Panc1 (cell line): ENCODE data around the gene GTSE1. TPM values are rescaled to one million over a fixed set of nuclear protein-coding genes. Genes with fewer than 3 reads are reported as not detected.

Experiments
- ATAC-seq: fragments of 200-7000 bp; cut with Tn5 transposase; 2 replicates; pipeline ENCODE4 v1.9.1; 2020; ENCODE audit warnings: mild to moderate bottlenecking, moderate library complexity
- BruUV-seq: library from RNA; stranded (reverse); fragments of 400-500 nt; replicated peaks from 2 replicates; lab custom pipeline; 2021; lab: Mats Ljungman, UMichigan
- CTCF ChIA-PET: fragments of 300-600 bp; sonication (Branson Sonifier 250); formaldehyde crosslinking; loops from one replicate; lab custom pipeline; 2022; ENCODE audit warnings: antibody characterized with exemption; lab: Charles Lee
- POLR2A ChIA-PET: fragments of 300-600 bp; sonication (Branson Sonifier 250); formaldehyde crosslinking; loops from one replicate; lab custom pipeline; 2022; ENCODE audit warnings: antibody characterized with exemption; lab: Charles Lee
- DNase-seq: peaks from one replicate; pipeline ENCODE4 v3.0.0-alpha.2; 2010; ENCODE audit warnings: low read depth, low spot score
- H3K27ac ChIP-seq: 2 replicates; pipeline ENCODE4 v1.5.1; 2011; ENCODE audit warnings: mild to moderate bottlenecking, low read length, inconsistent platforms
- H3K27me3 ChIP-seq: fragments of 200-500 bp; sonication (Bioruptor generic); 2 replicates; pipeline ENCODE4 v1.6.0; 2014; ENCODE audit warnings: low read length, inconsistent platforms; ENCODE audit not compliant: control insufficient read depth, insufficient read depth
- H3K36me3 ChIP-seq: fragments of 200-500 bp; sonication (Bioruptor generic); 2 replicates; pipeline ENCODE4 v1.5.1; 2014; ENCODE audit warnings: inconsistent platforms, mild to moderate bottlenecking, low read length, moderate library complexity; ENCODE audit not compliant: control insufficient read depth, insufficient read depth
- H3K4me1 ChIP-seq: 2 replicates; pipeline ENCODE4 v1.5.1; 2011; ENCODE audit warnings: inconsistent platforms, mild to moderate bottlenecking, low read length, moderate library complexity; ENCODE audit not compliant: control insufficient read depth, insufficient read depth
- H3K4me3 ChIP-seq, 2 experiments: 2 replicates each; pipeline ENCODE4 v1.5.1; 2011 to 2012; ENCODE audit warnings: low read depth in 2 of 2, low read length in 2 of 2, mild to moderate bottlenecking in 2 of 2, inconsistent platforms in 1 of 2, moderate library complexity in 1 of 2
- H3K9me3 ChIP-seq: fragments of 200-500 bp; sonication (Bioruptor generic); 2 replicates; pipeline ENCODE4 v1.5.1; 2014; ENCODE audit warnings: low read depth, mild to moderate bottlenecking, inconsistent platforms, low read length, moderate library complexity; ENCODE audit not compliant: control insufficient read depth, insufficient read depth
- CTCF ChIP-seq: fragments of 450-650 bp; IDR thresholded peaks from 2 replicates; pipeline ENCODE4 v1.5.1; 2017; ENCODE audit warnings: mild to moderate bottlenecking
- POLR2AphosphoS5 ChIP-seq: IDR thresholded peaks from 2 replicates; pipeline ENCODE4 v1.6.1; 2012; ENCODE audit warnings: mild to moderate bottlenecking, low read depth, low read length, moderate library complexity
- REST ChIP-seq, 2 experiments: IDR thresholded peaks; 2 replicates each; pipeline ENCODE4 v1.6.1; 2011 to 2012; ENCODE audit warnings: low read depth in 2 of 2, control low read depth in 1 of 2, low read length in 1 of 2, mild to moderate bottlenecking in 1 of 2, moderate library complexity in 1 of 2; ENCODE audit not compliant: insufficient read depth in 1 of 2
- SIN3A ChIP-seq: IDR thresholded peaks from 2 replicates; pipeline ENCODE4 v1.6.1; 2012; ENCODE audit warnings: low read depth, mild to moderate bottlenecking, low read length, moderate library complexity, borderline replicate concordance; ENCODE audit not compliant: insufficient read depth
- TCF7L2 ChIP-seq: IDR thresholded peaks from 2 replicates; pipeline ENCODE4 v1.6.1; 2011; ENCODE audit warnings: mild to moderate bottlenecking, low read depth, low read length, inconsistent platforms
- in situ Hi-C: cut with HindIII; loops from 2 replicates; pipeline ENCODE4 v1.10.0; 2016; ENCODE audit warnings: low sequenced_read_pairs, low pct_unique_long_range_greater_than_20kb
- intact Hi-C: fragments of 100-400 bp; cut with micrococcal nuclease; formaldehyde crosslinking; loops from one replicate; pipeline ENCODE4 v1.10.0; 2022; ENCODE audit not compliant: unreplicated experiment
- total RNA-seq: library from RNA; stranded (reverse); gene quantifications from one replicate; pipeline ENCODE4 v1.2.1, GENCODE V29; 2021; ENCODE audit not compliant: unreplicated experiment

Gene GTSE1
- total RNA-seq, 1 experiment from 2014 or later: 36.2 TPM

DNA sequence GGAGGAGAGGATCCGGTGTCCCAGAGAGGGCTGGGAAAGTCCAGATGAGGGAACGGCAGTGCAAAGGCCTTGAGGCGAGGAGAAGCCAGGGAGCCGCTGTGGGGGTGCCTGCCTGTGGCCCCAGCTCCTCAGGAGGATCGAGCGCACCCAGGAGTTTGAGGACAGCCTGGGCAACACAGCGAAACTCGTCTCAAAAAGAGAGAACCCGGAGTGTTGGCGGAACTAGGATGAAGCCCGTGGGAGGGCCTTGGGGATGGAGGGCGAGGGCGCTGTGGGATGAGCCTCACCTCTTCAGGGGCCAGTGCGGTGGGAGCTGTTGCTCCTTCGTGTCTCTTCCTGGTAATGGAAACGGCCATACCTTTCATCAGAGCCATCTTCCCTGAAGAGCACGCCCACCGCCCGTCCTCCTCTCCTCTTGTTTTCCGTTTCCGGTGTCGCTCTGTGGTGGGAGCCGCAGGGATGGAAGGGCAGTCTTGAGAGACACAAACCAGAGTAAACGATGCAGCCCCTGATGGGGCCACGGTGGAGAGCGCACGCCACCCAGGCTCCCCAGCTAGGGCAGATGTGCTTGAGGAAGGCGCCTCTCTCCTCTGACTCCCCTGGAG is 54.6 kb downstream of the GTSE1 start:
- no TSS peak for BruUV-seq
- in situ Hi-C loops: no loop called here
- no peak for DNase-seq
- ChIA-PET POLR2A (no interaction called here), CTCF (no interaction called here)
- H3K27ac ChIP-seq: no peak overlapping the region
- H3K4me3 ChIP-seq: no peak overlapping the region
- ATAC-seq: no peak
- no peaks in the 10 kb centered on the region for H3K9me3 ChIP-seq
- no peaks in the 10 kb centered on the region for H3K4me1 ChIP-seq
- H3K27me3 ChIP-seq: no peaks in the 10 kb centered on the region
- peaks cover 3% of the 10 kb centered on the region for H3K36me3 ChIP-seq
- intact Hi-C loops: no loop called here
- TF ChIP-seq TCF7L2 (no peak), CTCF (no peak), POLR2AphosphoS5 (no peak), REST (IDR thresholded peaks at IDR 0.05; ENCODE audit: insufficient read depth in 1 of 2, low read depth in 2 of 2, low read length in 1 of 2) (no peak)

GRCh38 chr22:46351767-46352166 is 55.1 kb downstream of the GTSE1 start:
- Histone ChIP-seq H3K9me3 (no peaks in the 10 kb centered on the region), H3K27ac (no peak overlapping the region), H3K27me3 (no peaks in the 10 kb centered on the region), H3K4me1 (no peaks in the 10 kb centered on the region), H3K4me3 (no peak overlapping the region), H3K36me3 (peaks cover 3% of the 10 kb centered on the region)
- in situ Hi-C loops (no loop called here), intact Hi-C loops (no loop called here)
- ATAC-seq (no peak), DNase-seq (no peak)
- BruUV-seq: no TSS peak
- no peak for TF ChIP-seq POLR2AphosphoS5
- no peak for TF ChIP-seq CTCF
- no peak for TF ChIP-seq SIN3A
- no peak for TF ChIP-seq REST (IDR thresholded peaks at IDR 0.05; ENCODE audit: insufficient read depth in 1 of 2, low read depth in 2 of 2, low read length in 1 of 2)
- no peak for TF ChIP-seq TCF7L2
- CTCF ChIA-PET: no interaction called here
- POLR2A ChIA-PET: no interaction called here
